ENCODE results near the gene ADM.

The ADM gene

DNA sequence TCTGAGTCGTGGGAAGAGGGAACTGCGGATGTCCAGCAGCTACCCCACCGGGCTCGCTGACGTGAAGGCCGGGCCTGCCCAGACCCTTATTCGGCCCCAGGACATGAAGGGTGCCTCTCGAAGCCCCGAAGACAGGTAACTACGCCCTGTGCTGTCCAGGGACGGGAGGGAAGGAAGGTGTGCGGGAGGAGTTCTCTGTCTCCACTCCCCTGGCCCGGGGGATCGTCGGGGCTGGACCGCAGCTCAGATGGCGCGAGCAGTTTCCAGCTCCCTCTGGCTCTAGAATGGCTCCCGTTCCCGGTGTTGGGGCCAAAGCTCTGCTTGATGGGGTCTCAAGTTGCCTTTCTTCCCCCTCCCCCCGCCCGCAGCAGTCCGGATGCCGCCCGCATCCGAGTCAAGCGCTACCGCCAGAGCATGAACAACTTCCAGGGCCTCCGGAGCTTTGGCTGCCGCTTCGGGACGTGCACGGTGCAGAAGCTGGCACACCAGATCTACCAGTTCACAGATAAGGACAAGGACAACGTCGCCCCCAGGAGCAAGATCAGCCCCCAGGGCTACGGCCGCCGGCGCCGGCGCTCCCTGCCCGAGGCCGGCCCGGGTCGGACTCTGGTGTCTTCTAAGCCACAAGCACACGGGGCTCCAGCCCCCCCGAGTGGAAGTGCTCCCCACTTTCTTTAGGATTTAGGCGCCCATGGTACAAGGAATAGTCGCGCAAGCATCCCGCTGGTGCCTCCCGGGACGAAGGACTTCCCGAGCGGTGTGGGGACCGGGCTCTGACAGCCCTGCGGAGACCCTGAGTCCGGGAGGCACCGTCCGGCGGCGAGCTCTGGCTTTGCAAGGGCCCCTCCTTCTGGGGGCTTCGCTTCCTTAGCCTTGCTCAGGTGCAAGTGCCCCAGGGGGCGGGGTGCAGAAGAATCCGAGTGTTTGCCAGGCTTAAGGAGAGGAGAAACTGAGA, 1.4 kb downstream of the ADM start:
- H3K4me3 ChIP-seq (ENCODE audit: low read depth, low read length) = peak overlapping the region; percentile 71
- DNase-seq (ENCODE audit: low read depth) = peak; percentile 14
- TF ChIP-seq CTCF (IDR thresholded peaks at IDR 0.05; ENCODE audit: insufficient read depth, low read depth, low read length, missing control alignments) = no peak

GRCh38 chr11:10307022-10307399, 2.1 kb downstream of the ADM start:
- peak overlapping the region; percentile 71 for H3K4me3 ChIP-seq (ENCODE audit: low read depth, low read length)
- no peak for DNase-seq (ENCODE audit: low read depth)
- TF ChIP-seq CTCF (IDR thresholded peaks at IDR 0.05; ENCODE audit: insufficient read depth, low read depth, low read length, missing control alignments) = no peak

DNA sequence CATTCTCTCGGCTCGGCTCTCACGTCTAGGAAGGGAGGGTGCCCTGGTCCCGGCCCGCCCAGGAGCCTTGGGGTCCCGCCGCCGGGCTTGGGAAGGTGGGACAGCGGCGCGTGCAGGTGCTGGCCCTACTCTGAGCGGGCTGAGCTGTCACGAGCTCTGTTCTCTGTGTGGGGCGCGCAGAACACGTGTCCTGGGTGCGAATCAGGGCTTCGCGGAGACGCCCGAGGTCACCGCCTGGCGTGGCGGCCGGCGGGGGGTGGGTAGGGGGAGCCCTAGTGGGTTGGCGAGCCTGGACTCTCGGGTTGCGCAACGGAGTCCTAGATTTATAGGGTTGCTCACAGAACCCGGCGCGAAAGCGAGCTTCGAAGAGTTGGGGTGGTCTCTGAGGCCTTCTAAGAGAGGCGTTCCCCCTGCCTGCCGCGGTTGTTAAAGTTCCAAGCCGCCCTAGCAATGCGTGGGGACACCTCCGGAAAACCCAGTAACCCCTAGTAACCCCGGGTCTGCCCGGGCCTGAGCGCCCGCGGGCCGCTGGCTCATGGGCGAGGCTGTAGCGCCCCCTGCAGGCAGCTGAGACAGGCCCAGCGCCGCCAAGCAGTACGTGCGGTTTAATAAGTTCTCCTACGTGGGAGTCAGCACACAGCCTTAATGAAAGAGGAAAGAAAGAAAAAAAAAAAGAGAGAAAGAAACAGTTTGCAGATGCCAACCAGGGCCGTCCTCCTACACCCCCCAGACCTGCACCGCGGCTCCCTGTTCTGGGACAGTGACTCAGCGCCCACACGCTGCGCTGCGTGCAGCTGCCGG, 2.7 kb downstream of the ADM start:
- peak; percentile 91 for DNase-seq (ENCODE audit: low read depth)
- TF ChIP-seq CTCF (IDR thresholded peaks at IDR 0.05; ENCODE audit: insufficient read depth, low read depth, low read length, missing control alignments) = peak; percentile 94
- peak overlapping the region; percentile 71 for H3K4me3 ChIP-seq (ENCODE audit: low read depth, low read length)

DNA sequence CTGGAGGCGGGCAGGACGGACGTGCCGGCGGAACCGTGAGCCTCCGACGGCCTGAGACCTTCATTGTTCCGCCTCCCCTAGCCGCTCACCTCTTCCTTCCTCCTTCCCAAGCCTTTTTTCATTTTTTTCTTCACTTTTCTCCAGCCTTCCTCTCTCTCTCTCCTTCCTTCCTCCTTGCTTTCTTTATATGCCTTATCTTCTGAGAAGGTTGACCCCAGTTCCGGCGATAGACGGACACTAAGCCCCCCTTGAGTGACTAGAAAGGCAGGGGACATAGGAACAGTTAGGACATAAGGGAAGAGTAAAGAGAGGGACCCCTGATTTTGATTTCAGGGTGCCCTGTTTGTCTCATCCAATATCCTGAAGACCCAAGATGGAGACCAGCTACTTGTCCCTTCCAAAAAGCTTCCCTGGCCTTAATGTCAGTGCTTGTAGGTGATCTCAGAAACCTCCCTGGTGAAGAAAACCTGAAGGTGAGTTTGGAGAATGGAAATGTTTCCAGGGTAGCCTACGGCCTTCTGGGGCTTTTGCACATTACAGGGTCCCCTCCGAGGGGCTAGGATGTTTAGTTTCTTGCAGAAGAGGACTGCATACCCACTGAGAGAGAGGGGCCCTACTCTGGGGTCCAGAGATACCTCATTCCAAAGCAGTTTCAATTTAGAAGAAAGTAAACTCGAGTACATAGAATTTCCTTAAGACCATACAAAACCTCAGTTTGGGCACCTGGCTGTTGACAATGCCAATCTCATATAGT, 3.5 kb downstream of the ADM start:
- no peak for TF ChIP-seq CTCF (IDR thresholded peaks at IDR 0.05; ENCODE audit: insufficient read depth, low read depth, low read length, missing control alignments)
- peak overlapping the region; percentile 71 for H3K4me3 ChIP-seq (ENCODE audit: low read depth, low read length)
- no peak for DNase-seq (ENCODE audit: low read depth)

DNA sequence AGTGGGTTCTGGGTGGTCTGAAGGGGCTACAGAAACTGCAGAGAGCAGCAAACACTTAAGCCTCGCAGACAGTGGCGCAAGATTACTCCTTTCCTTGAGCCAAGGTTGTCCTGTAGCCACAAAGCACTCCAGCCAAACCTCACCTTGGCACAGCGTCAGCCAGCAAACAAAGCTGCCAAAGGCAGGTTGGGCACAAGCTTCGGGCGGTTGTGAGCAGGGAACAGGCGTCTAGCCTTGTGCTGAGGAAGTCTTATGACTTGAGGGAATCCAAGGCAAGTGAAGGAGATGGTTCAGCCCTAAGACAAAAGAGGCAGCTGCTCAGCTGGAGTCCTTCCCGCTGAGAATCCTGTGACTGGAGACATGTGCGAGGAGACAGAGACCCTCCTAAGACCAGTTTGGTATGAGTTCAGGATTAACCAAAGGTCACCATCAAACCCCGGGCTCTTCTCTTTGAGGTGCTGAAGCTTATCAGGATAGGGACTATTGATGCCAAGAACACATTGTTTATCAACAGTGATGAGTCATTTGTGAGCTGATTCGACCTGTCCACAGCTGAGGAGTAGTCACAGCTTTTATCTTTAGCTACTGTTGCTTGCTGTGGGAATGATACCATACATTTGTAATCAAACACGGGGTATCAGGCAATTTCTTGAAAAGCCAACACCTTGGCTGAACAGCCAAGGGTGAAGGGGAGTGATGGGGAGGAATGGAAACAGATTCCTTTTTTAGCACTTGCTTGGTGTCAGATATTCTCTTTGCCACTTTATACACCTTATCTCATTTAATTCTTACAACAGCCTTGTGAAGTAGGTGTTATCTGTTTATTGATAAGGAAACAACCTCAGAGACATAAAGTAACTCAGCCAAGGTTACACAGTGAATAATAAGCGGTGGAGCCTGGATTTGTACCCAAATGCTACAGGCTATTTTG, 4.6 kb downstream of the ADM start:
- peak overlapping the region; percentile 71 for H3K4me3 ChIP-seq (ENCODE audit: low read depth, low read length)
- peak; percentile 28 for DNase-seq (ENCODE audit: low read depth)
- TF ChIP-seq CTCF (IDR thresholded peaks at IDR 0.05; ENCODE audit: insufficient read depth, low read depth, low read length, missing control alignments) = no peak
